Measurements from ENCODE around the gene THRB.

DNA sequence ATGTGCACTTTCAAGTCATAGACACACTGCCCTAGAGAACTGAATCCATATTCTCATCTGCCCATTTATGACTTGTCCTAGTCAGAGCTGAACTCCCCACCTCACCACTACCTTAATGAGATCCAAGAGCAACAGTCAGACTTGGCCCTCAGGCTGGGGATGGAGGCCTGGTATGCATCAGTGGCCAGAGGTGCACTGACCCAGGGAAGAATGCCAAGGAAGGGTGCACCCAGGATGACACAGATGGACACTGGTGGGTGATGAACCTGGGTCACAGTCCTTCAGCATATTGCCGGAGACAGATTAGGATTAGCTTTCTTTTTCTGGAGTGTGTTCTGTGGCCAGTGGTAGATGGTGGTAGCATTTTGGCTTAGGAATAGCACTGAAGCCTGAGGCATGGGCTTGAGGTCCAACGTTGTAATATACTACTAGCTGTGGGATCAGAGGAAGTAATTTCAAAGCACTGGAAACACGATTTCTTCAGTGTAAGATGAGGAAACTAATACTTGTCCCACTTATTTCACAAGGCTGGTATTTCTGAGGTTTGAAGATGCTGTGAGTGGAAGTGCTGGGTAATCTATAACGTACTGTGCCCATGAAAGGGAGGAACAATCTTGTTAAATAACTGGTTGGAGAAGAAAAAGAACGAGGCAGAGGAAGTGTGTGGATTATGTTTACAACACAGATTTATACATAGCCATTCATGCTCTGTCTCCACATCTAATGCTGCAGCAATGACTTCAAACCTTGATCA lies 265.0 kb downstream of the THRB start:
- TF ChIP-seq, protein P1, sequence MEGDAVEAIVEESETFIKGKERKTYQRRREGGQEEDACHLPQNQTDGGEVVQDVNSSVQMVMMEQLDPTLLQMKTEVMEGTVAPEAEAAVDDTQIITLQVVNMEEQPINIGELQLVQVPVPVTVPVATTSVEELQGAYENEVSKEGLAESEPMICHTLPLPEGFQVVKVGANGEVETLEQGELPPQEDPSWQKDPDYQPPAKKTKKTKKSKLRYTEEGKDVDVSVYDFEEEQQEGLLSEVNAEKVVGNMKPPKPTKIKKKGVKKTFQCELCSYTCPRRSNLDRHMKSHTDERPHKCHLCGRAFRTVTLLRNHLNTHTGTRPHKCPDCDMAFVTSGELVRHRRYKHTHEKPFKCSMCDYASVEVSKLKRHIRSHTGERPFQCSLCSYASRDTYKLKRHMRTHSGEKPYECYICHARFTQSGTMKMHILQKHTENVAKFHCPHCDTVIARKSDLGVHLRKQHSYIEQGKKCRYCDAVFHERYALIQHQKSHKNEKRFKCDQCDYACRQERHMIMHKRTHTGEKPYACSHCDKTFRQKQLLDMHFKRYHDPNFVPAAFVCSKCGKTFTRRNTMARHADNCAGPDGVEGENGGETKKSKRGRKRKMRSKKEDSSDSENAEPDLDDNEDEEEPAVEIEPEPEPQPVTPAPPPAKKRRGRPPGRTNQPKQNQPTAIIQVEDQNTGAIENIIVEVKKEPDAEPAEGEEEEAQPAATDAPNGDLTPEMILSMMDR (IDR thresholded peaks at IDR 0.05; ENCODE audit: poor library complexity) = no peak
- TF ChIP-seq EZH2phosphoT487 (IDR thresholded peaks at IDR 0.05; ENCODE audit: low read depth, severe bottlenecking, unreplicated experiment) (no peak), EZH2 (IDR thresholded peaks at IDR 0.05; ENCODE audit: borderline replicate concordance) (no peak)
